Endothelial cell of umbilical vein (primary cell): ENCODE data around the gene JUP. TPM values are rescaled to one million over a fixed set of nuclear protein-coding genes. Genes with fewer than 3 reads are reported as not detected.

Experiments
- BruUV-seq: library from RNA; stranded (reverse); fragments of 400-500 nt; replicated peaks from 2 replicates; lab custom pipeline; 2021; lab: Mats Ljungman, UMichigan
- CTCF ChIA-PET: fragments of 300-600, 350-600 bp; sonication (Branson Sonifier 250); formaldehyde crosslinking; loops from one replicate; lab custom pipeline; 2021; ENCODE audit warnings: antibody characterized with exemption, inconsistent platforms; lab: Charles Lee
- POLR2A ChIA-PET: fragments of 300-600, 350-600 bp; sonication (Branson Sonifier 250); formaldehyde crosslinking; loops from one replicate; lab custom pipeline; 2021; ENCODE audit warnings: antibody characterized with exemption, inconsistent platforms; lab: Charles Lee
- DNase-seq: peaks from one replicate; pipeline ENCODE4 v3.0.0-alpha.2; 2011; ENCODE audit warnings: low read depth, low spot score
- FAIRE-seq: peaks from 2 replicates; lab custom pipeline; 2011; peaks lifted over from hg19 to GRCh38; lab: Jason Lieb, UNC
- H2AFZ ChIP-seq: 2 replicates; pipeline ENCODE4 v1.6.0; 2012; ENCODE audit warnings: low read depth, low read length, control low read depth, inconsistent platforms
- H3K27ac ChIP-seq: 2 replicates; pipeline ENCODE4 v1.5.1; 2011; ENCODE audit warnings: low read depth, mild to moderate bottlenecking, control low read depth, low read length, moderate library complexity; ENCODE audit not compliant: insufficient read depth
- H3K27me3 ChIP-seq, 2 experiments: 2 replicates each; pipeline versions ENCODE4 v1.6.0 to v1.6.1; 2011; ENCODE audit warnings: low read length in 2 of 2, mixed read lengths in 1 of 2; ENCODE audit not compliant: control insufficient read depth in 2 of 2, insufficient read depth in 2 of 2
- H3K36me3 ChIP-seq, 2 experiments: 2 replicates in 1 of 2; 3 replicates in 1 of 2; pipeline ENCODE4 v1.5.1; 2011; ENCODE audit warnings: low read length in 2 of 2, mild to moderate bottlenecking in 1 of 2, moderate library complexity in 1 of 2; ENCODE audit not compliant: control insufficient read depth in 2 of 2, insufficient read depth in 2 of 2; ENCODE audit errors: extremely low read depth in 1 of 2
- H3K4me1 ChIP-seq: 3 replicates; pipeline ENCODE4 v1.5.1; 2011; ENCODE audit warnings: mild to moderate bottlenecking, low read length; ENCODE audit not compliant: control insufficient read depth, insufficient read depth; ENCODE audit errors: extremely low read depth
- H3K4me2 ChIP-seq: 2 replicates; pipeline ENCODE4 v1.6.1; 2011; ENCODE audit warnings: low read length, control low read depth, mixed read lengths; ENCODE audit not compliant: insufficient read depth
- H3K4me3 ChIP-seq, 3 experiments: fragments of 200-600 bp in 1 of 3; sonication (generic), shearing (Covaris generic) in 1 of 3; replicated peaks in 1 of 3; 2 replicates each; pipeline ENCODE4 v1.5.1; 2011 to 2016; ENCODE audit warnings: control low read depth in 3 of 3, low read length in 3 of 3, mild to moderate bottlenecking in 2 of 3, inconsistent platforms in 1 of 3, low read depth in 1 of 3, moderate library complexity in 1 of 3; ENCODE audit not compliant: insufficient read depth in 1 of 3
- H3K79me2 ChIP-seq: 2 replicates; pipeline ENCODE4 v1.6.0; 2012; ENCODE audit warnings: low read length, inconsistent platforms; ENCODE audit not compliant: control insufficient read depth, insufficient read depth
- H3K9ac ChIP-seq: replicated peaks from 2 replicates; pipeline ENCODE3; 2011; ENCODE audit warnings: low read length, control low read depth; ENCODE audit not compliant: insufficient read depth; ENCODE audit errors: extremely low read depth
- H3K9me1 ChIP-seq: replicated peaks from 3 replicates; pipeline ENCODE4 v1.6.0; 2011; ENCODE audit warnings: mild to moderate bottlenecking, low read length; ENCODE audit not compliant: control insufficient read depth, insufficient read depth; ENCODE audit errors: extremely low read depth
- H3K9me3 ChIP-seq: replicated peaks from 2 replicates; pipeline ENCODE4 v1.5.1; 2012; ENCODE audit warnings: low read length, inconsistent platforms; ENCODE audit not compliant: control insufficient read depth, insufficient read depth
- H4K20me1 ChIP-seq: replicated peaks from 2 replicates; pipeline ENCODE3; 2011; ENCODE audit warnings: mild to moderate bottlenecking, low read length; ENCODE audit not compliant: control insufficient read depth, insufficient read depth; ENCODE audit errors: extremely low read depth
- CTCF ChIP-seq, 2 donors: IDR thresholded peaks; 1 replicate in 1 of 2; 2 replicates in 1 of 2; pipeline ENCODE4 v1.5.1; 2011; ENCODE audit warnings: low read length in 2 of 2, mild to moderate bottlenecking in 2 of 2, moderate library complexity in 2 of 2, control low read depth in 1 of 2, inconsistent platforms in 1 of 2, low read depth in 1 of 2; ENCODE audit not compliant: insufficient read depth in 1 of 2; ENCODE audit errors: extremely low read depth in 1 of 2
- EZH2 ChIP-seq: IDR thresholded peaks from 2 replicates; pipeline ENCODE4 v1.6.1; 2012; ENCODE audit warnings: borderline replicate concordance, low read depth, mild to moderate bottlenecking, moderate library complexity, low read length, inconsistent platforms; ENCODE audit not compliant: severe bottlenecking
- FOS ChIP-seq: IDR thresholded peaks from 2 replicates; pipeline ENCODE4 v1.6.1; 2011; ENCODE audit warnings: mild to moderate bottlenecking, low read length, moderate library complexity, borderline replicate concordance; ENCODE audit not compliant: insufficient read depth
- GATA2 ChIP-seq: IDR thresholded peaks from 2 replicates; pipeline ENCODE4 v1.7.0; 2011; ENCODE audit warnings: low read depth, mild to moderate bottlenecking, moderate library complexity, mixed read lengths, low read length; ENCODE audit not compliant: insufficient read length, insufficient read depth
- JUN ChIP-seq: IDR thresholded peaks from 2 replicates; pipeline ENCODE4 v1.6.1; 2011; ENCODE audit warnings: borderline replicate concordance, low read depth; ENCODE audit not compliant: insufficient read length, insufficient read depth
- MYC ChIP-seq: IDR thresholded peaks from one replicate; pipeline ENCODE4 v1.6.1; 2011; ENCODE audit warnings: mild to moderate bottlenecking, low read depth, low read length
- POLR2A ChIP-seq: IDR thresholded peaks from 2 replicates; pipeline ENCODE4 v1.6.1; 2012; ENCODE audit warnings: low read depth, mild to moderate bottlenecking, control low read depth, low read length
- POLR2AphosphoS5 ChIP-seq: IDR thresholded peaks from 2 replicates; pipeline ENCODE4 v1.6.1; 2012; ENCODE audit warnings: low read depth, mild to moderate bottlenecking, control low read depth, low read length, moderate library complexity; ENCODE audit not compliant: insufficient read depth
- dilution Hi-C: fragments of 300-500 bp; cut with MboI; formaldehyde crosslinking; loops from one replicate; pipeline ENCODE4 v1.15.0; 2019; ENCODE audit warnings: low sequenced_read_pairs; ENCODE audit not compliant: extremely low pct_ligation_motif_present
- intact Hi-C: fragments of 100-400 bp; cut with micrococcal nuclease; formaldehyde crosslinking; loops from one replicate; pipeline ENCODE4 v1.10.0; 2022
- polyA plus RNA-seq, 4 experiments: library from polyadenylated mRNA; depleted of rRNA in 3 of 4; stranded (reverse) in 3 of 4; unstranded in 1 of 4; fragments of >200 nt; gene quantifications; 2 replicates each; pipeline versions ENCODE4 v1.2.1 to v1.2.3, GENCODE V29; 2011 to 2012; ENCODE audit warnings: missing spikeins in 1 of 4
- total RNA-seq: library from RNA; stranded (reverse); gene quantifications from 2 replicates; pipeline ENCODE4 v1.2.3, GENCODE V29; 2021
- TF ChIP-seq, protein P1 (sequence below): IDR thresholded peaks from 2 replicates; pipeline ENCODE4 v1.6.1; 2011; ENCODE audit not compliant: insufficient read depth, insufficient read length

JUP gene
- total and polyA plus RNA-seq, 2 donors (not counting 3 experiments of a cell fraction or from before 2014, with no cell fraction given) = 98.0 to 171 TPM

DNA sequence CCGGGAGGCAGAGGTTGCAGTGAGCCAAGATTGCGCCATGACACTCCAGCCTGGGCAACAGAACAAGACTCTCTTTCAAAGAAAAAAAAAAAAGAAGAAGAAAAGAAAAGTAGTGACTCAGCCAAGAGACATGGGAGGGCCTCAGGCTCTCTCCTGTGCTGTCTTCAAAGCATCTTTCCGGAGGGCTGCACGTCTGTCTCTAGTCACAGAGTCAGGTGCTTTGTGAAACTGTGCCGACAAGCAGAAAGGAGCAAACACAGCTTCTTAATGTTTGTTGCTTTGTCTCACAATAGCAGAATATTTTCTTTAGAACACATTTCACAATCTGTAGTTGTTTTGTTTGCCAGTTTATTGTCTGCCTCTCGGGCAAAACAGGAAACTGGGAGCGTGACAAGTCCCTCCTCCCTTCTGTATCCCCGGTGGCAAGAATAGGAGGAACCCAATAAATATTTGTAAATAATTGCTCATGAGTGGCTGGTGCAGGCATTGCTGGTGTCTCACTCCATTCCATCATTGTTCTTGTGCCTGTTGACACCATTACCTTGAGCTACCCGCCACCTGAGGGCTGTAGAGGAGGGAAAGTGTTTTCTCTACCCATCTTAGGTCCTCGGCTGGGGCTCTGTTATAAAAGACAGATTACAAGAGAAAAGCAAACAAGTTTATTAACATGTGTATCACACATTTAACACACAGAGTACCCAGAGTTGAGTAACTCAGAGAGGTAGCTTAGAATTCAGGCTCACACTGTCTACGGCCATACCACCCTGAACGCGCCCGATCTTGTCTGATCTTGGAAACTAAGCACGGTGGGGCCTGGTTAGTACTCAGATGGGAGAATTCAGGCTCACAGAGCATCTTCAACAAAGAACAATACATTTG, 68.9 kb downstream of the JUP start:
- Histone ChIP-seq H3K4me3 (no peak overlapping the region), H3K79me2 (no peaks in the 10 kb centered on the region), H3K36me3 (no peaks in the 10 kb centered on the region), H3K4me1 (no peaks in the 10 kb centered on the region), H3K9me1 (no peaks in the 10 kb centered on the region), H3K9ac (no peak overlapping the region), H3K9me3 (no peaks in the 10 kb centered on the region), H3K27ac (no peak overlapping the region), H4K20me1 (no peaks in the 10 kb centered on the region), H3K27me3 (peaks cover 4 to 5% of the 10 kb centered on the region in 2 experiments), H2AFZ (no peak overlapping the region), H3K4me2 (no peak overlapping the region)
- FAIRE-seq (peak; percentile 46), DNase-seq (peak; percentile 18)
- CTCF ChIA-PET = interaction anchor here (1.2 to 1.5 kb wide), 3 partner anchors 9 to 22 kb away, joined by 3 to 7 read pairs (median 3); no protein-coding TSS in a partner anchor
- POLR2A ChIA-PET = no interaction called here
- intact Hi-C loops = no loop called here
- no peak for TF ChIP-seq EZH2
- TF ChIP-seq POLR2AphosphoS5 = no peak
- no peak for TF ChIP-seq POLR2A
- TF ChIP-seq, protein P1, sequence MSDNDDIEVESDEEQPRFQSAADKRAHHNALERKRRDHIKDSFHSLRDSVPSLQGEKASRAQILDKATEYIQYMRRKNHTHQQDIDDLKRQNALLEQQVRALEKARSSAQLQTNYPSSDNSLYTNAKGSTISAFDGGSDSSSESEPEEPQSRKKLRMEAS = no peak
- no peak for TF ChIP-seq JUN
- TF ChIP-seq GATA2 = no peak
- no peak for TF ChIP-seq CTCF (IDR thresholded peaks at IDR 0.05; ENCODE audit: extremely low read depth in 1 of 2, insufficient read depth in 1 of 2, low read depth in 1 of 2, low read length in 2 of 2)
- TF ChIP-seq MYC = no peak
- no peak for TF ChIP-seq FOS
- no TSS peak for BruUV-seq
- dilution Hi-C loops = no loop called here
